ENCODE results near the gene PXN. TPM values are rescaled to one million over a fixed set of nuclear protein-coding genes. Genes with fewer than 3 reads are reported as not detected.

Gene PXN
- total and polyA plus RNA-seq, 2 of the 13 experiments (the other 11 are each of a cell fraction or from before 2014, with no cell fraction given): 13.6 to 14.2 TPM

- TF ChIP-seq MAFK (conservative IDR thresholded peaks at IDR 0.05 in 1 of 2, IDR thresholded peaks at IDR 0.05 in 1 of 2; ENCODE audit: low read length in 2 of 2): no peak
- TF ChIP-seq ZUFSP (CRISPR knock-in tag; IDR thresholded peaks at IDR 0.05; ENCODE audit: borderline replicate concordance): no peak
- TF ChIP-seq ZNF501 (CRISPR knock-in tag; IDR thresholded peaks at IDR 0.05): no peak
- peak; percentile 93; the same call in 1 of the 2 replicates for TF ChIP-seq SSRP1 (CRISPR knock-in tag; IDR thresholded peaks at IDR 0.05)
- peak; percentile 51; the same call in 1 of the 2 replicates for TF ChIP-seq ZFP90 (CRISPR knock-in tag; IDR thresholded peaks at IDR 0.05; ENCODE audit: borderline replicate concordance)
- TF ChIP-seq ZNF350 (CRISPR knock-in tag; IDR thresholded peaks at IDR 0.05; ENCODE audit: borderline replicate concordance, low read depth): no peak
- TF ChIP-seq NKX3-1 (CRISPR knock-in tag; IDR thresholded peaks at IDR 0.05): peak; percentile 93; the same call in 1 of the 2 replicates
- 0 out of 2 replicates have a peak, but pooled peaks have one; percentile 49 for TF ChIP-seq POGK (CRISPR knock-in tag; conservative IDR thresholded peaks at IDR 0.05)
- no peak for TF ChIP-seq BCLAF1 (IDR thresholded peaks at IDR 0.05)
- peak; percentile 38; the same call in 1 of the 2 replicates for TF ChIP-seq ZNF263 (CRISPR knock-in tag; IDR thresholded peaks at IDR 0.05)
- peak; percentile 67 for TF ChIP-seq ZNF816 (CRISPR knock-in tag; IDR thresholded peaks at IDR 0.05; ENCODE audit: borderline replicate concordance)
- no peak for TF ChIP-seq THYN1 (CRISPR knock-in tag; IDR thresholded peaks at IDR 0.05; ENCODE audit: borderline replicate concordance, low read depth)
- TF ChIP-seq ZNF792 (CRISPR knock-in tag; IDR thresholded peaks at IDR 0.05): no peak; the same call in 1 of the 2 replicates
- peak; percentile 56; the same call in 1 of the 2 replicates for TF ChIP-seq ZNF331 (CRISPR knock-in tag; IDR thresholded peaks at IDR 0.05)
- TF ChIP-seq FOSL1 (CRISPR knock-in tag; IDR thresholded peaks at IDR 0.05; ENCODE audit: borderline replicate concordance): no peak
- TF ChIP-seq ZSCAN20 (CRISPR knock-in tag; IDR thresholded peaks at IDR 0.05; ENCODE audit: borderline replicate concordance): no peak
- no peak for TF ChIP-seq ZNF44 (CRISPR knock-in tag; IDR thresholded peaks at IDR 0.05)
- no peak for TF ChIP-seq ZNF207 (IDR thresholded peaks at IDR 0.05; ENCODE audit: borderline replicate concordance)
- peak; percentile 21; the same call in 1 of the 2 replicates for TF ChIP-seq CEBPB (IDR thresholded peaks at IDR 0.05; ENCODE audit: borderline replicate concordance, low read depth, low read length)
- TF ChIP-seq TAF15 (IDR thresholded peaks at IDR 0.05; ENCODE audit: low read depth, low read length, poor library complexity, severe bottlenecking): no peak
- peak; percentile 79; the same call in 1 of the 2 replicates for TF ChIP-seq JUNB (CRISPR knock-in tag; IDR thresholded peaks at IDR 0.05; ENCODE audit: borderline replicate concordance)
- no peak for TF ChIP-seq HNRNPL (IDR thresholded peaks at IDR 0.05; ENCODE audit: low read depth, low read length)
- no peak for TF ChIP-seq MAFG (CRISPR knock-in tag; IDR thresholded peaks at IDR 0.05)
Measured at GRCh38 chr12:120292661-120293531, 27.4 kb upstream of the PXN start, which contains the start of gene RNU4-1 (continued).

All from HepG2 (cell line).